Anterior cingulate cortex (tissue), 58 donors: ENCODE measurements around the gene SLC16A4.
A peak's percentile ranks its signal among the peaks of the same experiment; 100 is the strongest.
"Not testable (repeated sequence)": the region's sequence is repeated elsewhere in the genome, so short reads cannot be mapped to it uniquely, and the experiment has no call there.

Experiments
- DNase-seq, 58 donors: peaks; one replicate each; lab custom pipeline; 2025; lab: John Stamatoyannopoulos, UW

SLC16A4 gene

GRCh38 chr1:110390692-110391245 is at the start of gene SLC16A4:
Gene SLC16A4, minus strand, starts transcription at chr1:110391026. Its CDS starts 1,703 bp downstream, at chr1:110389323.
- peak in 1 of 58 donors; percentile 3 for DNase-seq

- not testable (repeated sequence) for DNase-seq
Observed at GRCh38 chr1:110439873-110440272, 49.0 kb upstream of the SLC16A4 start.

GRCh38 chr1:110438893-110439292 is 48.1 kb upstream of the SLC16A4 start:
- no peak for DNase-seq

DNA sequence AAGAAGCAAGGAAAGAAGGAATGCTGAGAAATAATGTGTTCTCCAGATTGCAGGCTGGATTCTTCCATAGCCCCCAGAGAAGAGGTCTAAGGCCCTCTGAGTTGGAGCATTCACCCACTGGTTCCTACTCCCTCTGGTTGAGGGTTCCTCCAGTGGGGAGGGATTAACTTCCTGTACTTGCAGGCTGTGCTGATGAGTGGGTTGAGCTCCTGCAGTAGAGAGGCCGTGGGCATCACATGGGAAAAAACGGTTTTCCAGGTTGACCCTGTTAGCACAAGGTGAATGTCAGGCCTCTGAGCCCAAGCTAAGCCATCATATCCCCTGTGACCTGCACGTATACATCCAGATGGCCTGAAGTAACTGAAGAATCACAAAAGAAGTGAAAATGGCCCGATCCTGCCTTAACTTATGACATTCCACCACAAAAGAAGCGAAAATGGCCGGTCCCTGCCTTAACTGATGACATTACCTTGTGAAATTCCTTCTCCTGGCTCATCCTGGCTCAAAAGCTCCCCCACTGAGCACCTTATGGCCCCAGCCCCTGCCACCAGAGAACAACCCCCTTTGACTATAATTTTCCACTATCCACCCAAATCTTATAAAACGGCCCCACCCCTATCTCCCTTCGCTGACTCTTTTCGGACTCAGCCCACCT is 46.9 kb upstream of the SLC16A4 start:
- DNase-seq = not testable (repeated sequence)

- no peak for DNase-seq
Observed at GRCh38 chr1:110436635-110437034, 45.8 kb upstream of the SLC16A4 start.

GRCh38 chr1:110434946-110435345 is 44.1 kb upstream of the SLC16A4 start:
- DNase-seq = no peak

GRCh38 chr1:110433803-110434202 is 43.0 kb upstream of the SLC16A4 start:
- DNase-seq = peak in 6 of 58 donors; percentile 1 to 61 (median 8)

DNA sequence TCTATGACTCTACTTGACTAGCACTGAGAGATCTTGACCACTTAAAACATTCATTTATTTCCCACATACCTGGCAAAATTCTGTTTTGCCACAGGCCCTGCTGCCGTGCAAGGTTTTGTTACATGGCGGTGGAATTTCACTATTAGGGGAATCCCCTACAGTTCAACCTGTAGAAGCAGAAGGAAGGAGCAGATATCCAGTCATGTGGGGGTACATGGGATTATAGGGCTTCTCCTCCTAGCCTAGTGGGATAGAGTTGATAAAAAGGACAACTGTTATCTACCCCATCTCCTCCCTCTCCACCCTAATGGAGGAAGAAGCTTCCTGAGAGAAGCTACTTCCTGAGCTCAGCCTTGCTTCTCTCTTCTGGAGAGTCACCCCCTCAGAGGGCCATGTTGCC is 42.4 kb upstream of the SLC16A4 start:
- DNase-seq = no peak

DNA sequence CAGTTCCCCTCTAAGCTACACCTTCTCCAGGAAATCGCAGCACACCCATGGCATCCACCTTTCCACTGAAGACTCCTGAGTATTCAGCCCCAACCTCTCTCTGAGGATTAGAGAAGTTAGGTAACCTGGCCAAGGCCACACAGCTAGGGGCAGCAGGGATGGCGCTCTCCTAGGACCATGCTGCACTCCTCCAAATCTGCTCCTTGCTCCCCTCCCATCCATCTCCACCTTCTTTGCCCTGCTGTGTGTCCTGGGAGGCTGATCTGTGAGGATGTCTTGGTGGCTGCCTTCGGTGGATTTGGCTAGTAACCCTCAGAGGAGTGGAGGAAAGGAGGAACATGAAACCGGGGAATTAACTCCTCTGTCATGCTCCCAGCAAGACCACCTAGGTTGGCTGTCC is 40.1 kb upstream of the SLC16A4 start:
- DNase-seq = no peak

DNA sequence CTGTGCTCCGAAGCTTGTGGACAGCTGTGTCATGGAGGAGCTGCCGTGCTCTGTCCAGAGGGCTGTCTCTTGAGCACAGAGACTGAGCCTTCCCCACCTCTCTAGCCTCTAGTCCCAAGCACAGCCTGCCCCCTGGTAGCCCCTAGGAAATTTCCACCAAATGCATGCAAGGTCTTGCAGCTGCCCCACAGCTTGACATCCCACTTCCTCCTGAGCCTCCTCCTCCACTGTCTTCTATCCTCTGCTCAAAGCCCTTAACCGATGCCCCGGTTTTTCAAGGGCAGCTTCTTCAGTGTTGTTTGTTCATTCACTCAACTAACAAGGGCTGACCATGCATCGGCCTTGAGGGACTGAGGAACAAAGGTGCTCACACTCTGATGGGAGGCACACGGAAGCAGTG is 39.5 kb upstream of the SLC16A4 start:
- no peak for DNase-seq

- no peak for DNase-seq
Observed at GRCh38 chr1:110428946-110429345, 38.1 kb upstream of the SLC16A4 start.

- DNase-seq = no peak
Observed at GRCh38 chr1:110426854-110427253, 36.0 kb upstream of the SLC16A4 start.

GRCh38 chr1:110425612-110426152 is 34.9 kb upstream of the SLC16A4 start:
- DNase-seq = peak in 27 of 58 donors; percentile 3 to 55 (median 18)

DNA sequence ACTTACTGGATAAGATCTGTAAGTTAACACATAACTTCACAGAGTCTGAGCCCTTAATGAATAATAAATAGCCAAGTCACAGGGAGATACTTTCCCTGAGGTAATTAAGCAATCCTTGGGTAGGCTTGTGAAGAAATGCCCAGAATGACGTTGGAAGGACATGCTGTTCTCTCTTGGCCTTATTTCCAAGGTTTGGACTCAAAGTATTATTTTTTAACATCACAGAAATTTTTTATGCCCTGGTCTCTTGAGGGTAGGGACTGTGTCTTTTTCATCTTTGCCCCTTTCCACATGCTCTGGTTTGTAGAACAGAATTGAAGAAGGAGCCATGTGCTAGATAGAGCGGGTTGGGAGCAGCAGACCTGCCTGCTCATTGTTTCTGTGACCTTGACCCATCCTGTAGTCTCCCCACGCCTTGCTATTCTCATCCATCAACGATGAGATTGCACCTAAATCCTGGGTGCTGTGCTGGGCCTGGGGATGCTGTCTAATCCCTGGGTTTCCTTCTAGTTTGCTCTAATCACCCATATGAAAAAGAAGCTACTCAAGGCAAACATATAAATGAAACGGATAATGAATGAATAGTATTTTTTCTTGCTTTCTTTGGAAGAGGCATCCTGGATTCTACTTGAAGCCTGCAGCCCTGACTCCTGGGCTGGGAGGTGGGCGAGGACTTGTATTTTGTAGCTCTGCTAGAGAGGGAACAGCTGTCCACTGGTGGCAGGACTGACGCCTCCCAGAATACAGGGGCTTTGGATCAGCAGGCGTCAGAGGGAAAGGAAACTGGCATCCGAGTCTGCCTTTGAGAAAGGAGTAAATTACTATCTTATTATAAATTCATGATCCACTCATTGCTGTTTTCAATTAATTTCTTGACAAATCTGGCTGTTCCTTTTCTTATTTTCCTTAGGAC is 34.1 kb upstream of the SLC16A4 start:
- DNase-seq = no peak

- DNase-seq = no peak
Observed at GRCh38 chr1:110420874-110421793, 30.3 kb upstream of the SLC16A4 start.

GRCh38 chr1:110420023-110420662 is 29.3 kb upstream of the SLC16A4 start:
- DNase-seq = no peak

- DNase-seq = no peak
Observed at GRCh38 chr1:110418729-110419128, 27.9 kb upstream of the SLC16A4 start.

DNA sequence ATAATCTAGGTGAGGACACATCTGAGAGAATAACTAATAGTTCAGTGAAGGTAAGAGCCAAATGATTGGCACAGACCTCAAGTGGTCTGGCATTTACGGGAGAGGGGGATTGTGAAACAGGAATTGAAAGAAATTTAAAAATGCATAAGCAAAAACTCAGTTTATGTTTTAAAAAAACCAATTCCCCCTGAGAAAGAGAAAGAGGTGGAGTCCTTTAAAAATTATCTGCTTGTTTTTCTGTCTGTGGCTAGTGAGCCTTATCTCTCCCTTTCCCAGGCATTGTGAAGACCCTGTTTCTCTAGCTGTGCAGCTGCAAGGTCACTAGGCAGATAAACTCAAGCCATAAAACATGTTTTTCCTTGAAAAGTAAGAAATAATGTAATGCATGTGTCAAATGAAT is 22.2 kb upstream of the SLC16A4 start:
- not testable (repeated sequence) for DNase-seq

GRCh38 chr1:110412576-110412975 is 21.8 kb upstream of the SLC16A4 start:
- DNase-seq = peak in 49 of 58 donors; percentile 4 to 69 (median 31)
